ENCODE results near the gene GPAM. TPM values are rescaled to one million over a fixed set of nuclear protein-coding genes. Genes with fewer than 3 reads are reported as not detected.

GPAM gene
- total RNA-seq, 6 donors from 2014 or later = 6.7 to 26.2 (median 10.6) TPM

GRCh38 chr10:112185959-112186358 is 2.4 kb upstream of the GPAM start:
- DNase-seq (no peak), ATAC-seq (ENCODE audit: low FRiP score in 2 of 2) (no peak)
- TF ChIP-seq POLR2A (IDR thresholded peaks at IDR 0.05) = no peak
- TF ChIP-seq POLR2AphosphoS5 (IDR thresholded peaks at IDR 0.05) = no peak
- TF ChIP-seq CTCF (IDR thresholded peaks at IDR 0.05) = no peak
- no peak for TF ChIP-seq EP300 (IDR thresholded peaks at IDR 0.05)
- no peak overlapping the region for H3K27ac ChIP-seq
- H3K4me3 ChIP-seq = no peak overlapping the region
- H3K9me3 ChIP-seq = no peaks in the 10 kb centered on the region
- peaks cover 7 to 26% (median 12%) of the 10 kb centered on the region in 4 donors for H3K4me1 ChIP-seq
- H3K36me3 ChIP-seq = no peaks in the 10 kb centered on the region
- H3K27me3 ChIP-seq = no peaks in the 10 kb centered on the region
- WGBS, 2 donors = 94 to 98% methylated on average over 1 of the region's 1 CpG

- peak overlapping the region in 3 of 4 donors; percentile 54 to 80 (median 70) for H3K27ac ChIP-seq
- ATAC-seq (ENCODE audit: low FRiP score in 2 of 2) (no peak), DNase-seq (no peak)
- peaks cover 7 to 26% (median 12%) of the 10 kb centered on the region in 4 donors for H3K4me1 ChIP-seq
- 30% methylated on average over 2 of the region's 2 CpGs for WGBS, 2 donors
- peaks cover 0 to 10% (median 7%) of the 10 kb centered on the region in 4 donors for H3K36me3 ChIP-seq
- TF ChIP-seq POLR2A (IDR thresholded peaks at IDR 0.05) (no peak), CTCF (IDR thresholded peaks at IDR 0.05) (no peak), POLR2AphosphoS5 (IDR thresholded peaks at IDR 0.05) (no peak), EP300 (IDR thresholded peaks at IDR 0.05) (no peak)
- no peaks in the 10 kb centered on the region for H3K9me3 ChIP-seq
- H3K4me3 ChIP-seq = peak overlapping the region in 2 of 4 donors; percentile 88 to 92
- H3K27me3 ChIP-seq = no peaks in the 10 kb centered on the region
Observed at GRCh38 chr10:112184379-112184778, 814 bp upstream of the GPAM start.

DNA sequence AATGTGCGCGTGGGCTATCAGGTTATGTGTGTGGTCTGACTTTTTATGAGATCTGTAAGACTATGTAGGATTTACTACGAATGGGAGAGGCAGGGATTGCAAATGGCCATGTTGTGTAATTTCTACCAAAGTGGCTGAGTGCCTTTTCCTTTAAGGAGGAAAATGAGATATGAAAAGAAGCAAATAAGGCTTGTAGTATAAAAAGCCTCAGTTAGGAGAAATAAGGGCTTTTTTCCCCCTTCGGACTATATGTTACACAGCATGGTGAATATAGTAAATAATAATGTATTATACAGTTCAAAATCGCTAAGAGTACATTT is 447 bp upstream of the GPAM start:
- no peak for DNase-seq
- peak overlapping the region; percentile 83 to 93 (median 90) for H3K4me3 ChIP-seq
- H3K9me3 ChIP-seq = no peaks in the 10 kb centered on the region
- TF ChIP-seq POLR2AphosphoS5 (IDR thresholded peaks at IDR 0.05) (no peak), CTCF (IDR thresholded peaks at IDR 0.05) (no peak), EP300 (IDR thresholded peaks at IDR 0.05) (no peak)
- peaks cover 0 to 14% (median 8%) of the 10 kb centered on the region in 4 donors for H3K36me3 ChIP-seq
- no peaks in the 10 kb centered on the region for H3K27me3 ChIP-seq
- peaks cover 7 to 26% (median 12%) of the 10 kb centered on the region in 4 donors for H3K4me1 ChIP-seq
- peak overlapping the region; percentile 54 to 84 (median 75) for H3K27ac ChIP-seq
- WGBS, 2 donors = 7 to 11% methylated on average over 5 of the region's 5 CpGs
- no peak for ATAC-seq (ENCODE audit: low FRiP score in 2 of 2)

DNA sequence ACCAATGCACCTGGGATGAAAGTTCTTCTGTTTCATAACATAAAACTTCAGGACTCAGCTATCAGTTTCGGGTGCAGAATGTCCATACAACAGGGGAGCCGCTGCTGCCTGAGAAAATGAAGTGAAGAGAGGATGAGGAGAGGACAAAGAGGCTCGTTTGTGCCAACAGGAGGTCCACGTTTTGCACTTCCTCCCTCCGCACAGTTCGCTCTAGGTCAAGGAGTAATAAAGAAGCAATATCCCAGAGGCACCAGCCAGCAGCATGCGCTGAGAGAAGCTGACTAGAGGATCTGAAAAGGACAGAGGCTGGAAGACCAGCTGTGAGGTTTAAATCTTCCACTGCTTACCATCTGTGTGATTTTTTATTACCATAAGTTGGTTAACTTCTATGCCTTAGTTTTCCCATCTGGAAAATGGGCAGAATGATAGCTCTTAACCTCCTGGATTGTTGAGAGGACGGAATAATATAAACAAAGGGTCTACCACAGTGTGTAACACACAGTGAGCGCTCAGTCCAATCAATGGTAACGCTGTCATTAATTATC is 709 bp downstream of the GPAM start:
- no peak for TF ChIP-seq EP300 (IDR thresholded peaks at IDR 0.05)
- TF ChIP-seq POLR2A (IDR thresholded peaks at IDR 0.05) = no peak
- no peak for TF ChIP-seq CTCF (IDR thresholded peaks at IDR 0.05)
- TF ChIP-seq POLR2AphosphoS5 (IDR thresholded peaks at IDR 0.05) = no peak
- peaks cover 0 to 24% (median 8%) of the 10 kb centered on the region in 4 donors for H3K36me3 ChIP-seq
- H3K27me3 ChIP-seq = no peaks in the 10 kb centered on the region
- H3K4me1 ChIP-seq = peaks cover 7 to 26% (median 12%) of the 10 kb centered on the region in 4 donors
- WGBS, 2 donors = 32 to 36% methylated on average over 10 of the region's 10 CpGs
- no peaks in the 10 kb centered on the region for H3K9me3 ChIP-seq
- peak overlapping the region in 3 of 4 donors; percentile 70 to 84 (median 80) for H3K27ac ChIP-seq
- ATAC-seq (ENCODE audit: low FRiP score in 2 of 2) = no peak
- no peak for DNase-seq
- H3K4me3 ChIP-seq = peak overlapping the region; percentile 83 to 93 (median 90)

DNA sequence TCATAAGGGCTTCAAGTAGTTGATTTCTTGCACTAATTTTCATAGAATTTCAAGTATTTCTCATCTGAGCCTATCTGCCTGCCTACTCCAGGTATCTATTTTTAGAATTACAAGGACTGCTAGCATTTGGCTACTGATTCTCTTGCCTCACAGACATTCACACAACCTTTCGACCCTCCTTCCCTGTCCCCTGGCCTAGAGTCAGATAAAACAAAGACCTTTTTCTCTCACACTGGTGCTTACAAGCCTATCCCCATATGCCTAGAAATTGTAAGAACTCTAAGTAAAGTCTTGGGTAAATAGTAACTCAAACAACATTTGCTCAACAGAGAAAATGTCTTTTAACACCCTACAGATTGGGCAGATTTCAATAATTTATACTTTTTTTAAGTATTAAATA is 6.3 kb downstream of the GPAM start:
- H3K4me3 ChIP-seq = no peak overlapping the region
- H3K27me3 ChIP-seq = no peaks in the 10 kb centered on the region
- ATAC-seq (ENCODE audit: low FRiP score in 2 of 2) (no peak), DNase-seq (no peak)
- WGBS, 2 donors = 60 to 65% methylated on average over 1 of the region's 1 CpG
- H3K4me1 ChIP-seq = peaks cover 0 to 5% (median 1%) of the 10 kb centered on the region in 4 donors
- no peak overlapping the region for H3K27ac ChIP-seq
- no peaks in the 10 kb centered on the region for H3K9me3 ChIP-seq
- TF ChIP-seq CTCF (IDR thresholded peaks at IDR 0.05) (no peak), EP300 (IDR thresholded peaks at IDR 0.05) (no peak), POLR2AphosphoS5 (IDR thresholded peaks at IDR 0.05) (no peak), POLR2A (IDR thresholded peaks at IDR 0.05) (no peak)
- H3K36me3 ChIP-seq = peaks cover 12 to 77% (median 26%) of the 10 kb centered on the region in 4 donors

Measured in upper lobe of left lung (tissue), 6 donors.